ENCODE results near the gene FOXN3. TPM values are rescaled to one million over a fixed set of nuclear protein-coding genes. Genes with fewer than 3 reads are reported as not detected.

The FOXN3 gene
- total and polyA plus RNA-seq, 10 of the 15 experiments (the other 5 are each of a cell fraction or from before 2014, with no cell fraction given) = 4.5 to 68.9 (median 29.7) TPM

DNA sequence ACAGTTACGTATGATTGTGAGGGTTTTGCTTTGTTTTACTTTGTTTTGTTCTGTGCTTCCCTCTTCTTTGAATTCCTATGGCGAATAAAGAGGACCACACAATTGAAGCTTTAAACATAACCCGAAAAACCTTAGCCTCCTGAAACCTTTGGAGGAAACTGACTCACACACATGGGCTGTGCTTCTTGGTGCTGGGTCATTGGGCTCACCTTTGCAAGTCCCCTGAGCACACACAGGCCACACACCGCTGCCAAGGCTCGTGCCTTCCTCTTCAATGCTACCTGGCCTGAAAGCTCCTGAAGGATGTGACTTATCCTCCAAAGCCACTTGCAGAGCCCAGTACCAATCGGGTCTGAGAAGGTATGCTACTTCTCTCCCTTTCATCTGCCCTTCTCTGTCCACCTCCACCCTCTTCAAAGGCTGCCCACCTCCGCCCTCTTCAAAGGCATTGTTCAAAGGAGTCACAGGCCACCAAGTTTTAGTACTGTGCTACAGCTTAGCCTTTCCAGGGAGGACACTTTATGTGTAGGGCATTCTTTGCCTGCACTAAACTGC is 114.6 kb downstream of the FOXN3 start:
- Histone ChIP-seq H3K4me3 (no peak overlapping the region), H3K4me1 (ENCODE audit: control insufficient read depth, insufficient read depth, low read length) (peaks cover 47% of the 10 kb centered on the region), H3K79me2 (ENCODE audit: control insufficient read depth, insufficient read depth, low read length) (peaks cover 40% of the 10 kb centered on the region), H2AFZ (ENCODE audit: control insufficient read depth, low read depth, low read length) (no peak overlapping the region), H3K9ac (ENCODE audit: control insufficient read depth, insufficient read depth, low read length) (no peak overlapping the region), H3K9me3 (replicated peaks; ENCODE audit: control insufficient read depth, insufficient read depth, low read length) (peaks cover 5% of the 10 kb centered on the region; the same call in 2 of the 3 replicates), H3K4me2 (ENCODE audit: control insufficient read depth, insufficient read depth) (peak overlapping the region; percentile 84), H3K27me3 (replicated peaks in 1 of 2; ENCODE audit: control insufficient read depth in 2 of 2, insufficient read depth in 2 of 2, low read length in 1 of 2) (no peaks in the 10 kb centered on the region), H3K27ac (ENCODE audit: control insufficient read depth, insufficient read depth) (peak overlapping the region; percentile 98), H4K20me1 (ENCODE audit: control insufficient read depth, insufficient read depth) (no peaks in the 10 kb centered on the region), H3K36me3 (ENCODE audit: control insufficient read depth in 2 of 2, insufficient read depth in 2 of 2, low read length in 1 of 2) (no peaks in the 10 kb centered on the region)
- in situ Hi-C loops (cut with MboI) = no loop called here
- RAD21 ChIA-PET (ENCODE audit: unreplicated experiment) = interaction anchor here (1.2 to 4.8 kb wide), 8 partner anchors 12 to 125 kb away, joined by 3 to 37 read pairs (median 19); no protein-coding TSS in a partner anchor
- TF ChIP-seq, protein P1, sequence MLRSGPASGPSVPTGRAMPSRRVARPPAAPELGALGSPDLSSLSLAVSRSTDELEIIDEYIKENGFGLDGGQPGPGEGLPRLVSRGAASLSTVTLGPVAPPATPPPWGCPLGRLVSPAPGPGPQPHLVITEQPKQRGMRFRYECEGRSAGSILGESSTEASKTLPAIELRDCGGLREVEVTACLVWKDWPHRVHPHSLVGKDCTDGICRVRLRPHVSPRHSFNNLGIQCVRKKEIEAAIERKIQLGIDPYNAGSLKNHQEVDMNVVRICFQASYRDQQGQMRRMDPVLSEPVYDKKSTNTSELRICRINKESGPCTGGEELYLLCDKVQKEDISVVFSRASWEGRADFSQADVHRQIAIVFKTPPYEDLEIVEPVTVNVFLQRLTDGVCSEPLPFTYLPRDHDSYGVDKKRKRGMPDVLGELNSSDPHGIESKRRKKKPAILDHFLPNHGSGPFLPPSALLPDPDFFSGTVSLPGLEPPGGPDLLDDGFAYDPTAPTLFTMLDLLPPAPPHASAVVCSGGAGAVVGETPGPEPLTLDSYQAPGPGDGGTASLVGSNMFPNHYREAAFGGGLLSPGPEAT (IDR thresholded peaks at IDR 0.05; ENCODE audit: low read depth) = no peak
- TF ChIP-seq BHLHE40 (IDR thresholded peaks at IDR 0.05; ENCODE audit: borderline replicate concordance in 1 of 2, low read depth in 2 of 2, low read length in 1 of 2) = peak in 1 of 2 experiments; percentile 26; a peak in 1 of 4 replicates
- SMC1A ChIA-PET (ENCODE audit: uncharacterized antibody, unreplicated experiment) = interaction anchor here (0.9 to 7.4 kb wide), 14 partner anchors 13 to 137 kb away, joined by 3 to 67 read pairs (median 8); no protein-coding TSS in a partner anchor
- BruUV-seq (replicated peaks) = no TSS peak
- CTCF ChIA-PET = interaction anchor here (0.6 to 2.5 kb wide), 6 partner anchors 17 to 125 kb away, joined by 3 to 9 read pairs (median 4); no protein-coding TSS in a partner anchor
- DNase-seq (ENCODE audit: low read depth, low spot score) (no peak), ATAC-seq (no peak), FAIRE-seq (no peak)
- intact Hi-C loops (cut with micrococcal nuclease; ENCODE audit: unreplicated experiment) = loop anchor here (2.0 to 5.0 kb wide), 2 partner anchors 112 to 465 kb away; no protein-coding TSS in a partner anchor
- WGBS (ENCODE audit: insufficient coverage, insufficient replicate concordance, low lambda C conversion rate, missing lambda C conversion rate) = 47% methylated on average over 7 of the region's 7 CpGs
- POLR2A ChIA-PET = interaction anchor here (0.6 to 4.2 kb wide), 6 partner anchors 10 to 380 kb away, joined by 3 to 33 read pairs (median 6); no protein-coding TSS in a partner anchor

DNA sequence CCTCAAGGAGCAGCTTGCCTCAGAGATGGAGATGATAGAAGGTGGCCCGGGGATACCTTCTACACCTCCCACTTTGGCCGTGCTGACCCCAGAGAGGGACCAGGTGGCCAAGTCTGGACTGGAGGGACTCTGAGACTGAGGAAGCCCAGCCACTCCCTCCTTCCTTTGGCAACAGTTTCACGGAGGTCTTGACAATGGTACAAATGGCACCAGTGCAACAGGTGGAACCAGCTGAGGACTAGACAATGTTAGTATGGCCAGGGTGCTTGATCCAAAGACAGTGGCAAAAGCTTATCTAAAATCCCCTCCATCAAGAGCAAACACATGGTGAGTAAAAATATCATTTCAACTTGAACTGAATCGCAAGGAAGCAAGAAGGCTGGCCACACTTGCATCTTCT is 117.4 kb downstream of the FOXN3 start:
- CTCF ChIA-PET = no interaction called here
- FAIRE-seq = no peak

More for the DNA sequence above, 117.4 kb downstream of the FOXN3 start:
- ATAC-seq = no peak
- Histone ChIP-seq H3K27ac (ENCODE audit: control insufficient read depth, insufficient read depth) (no peak overlapping the region), H3K27me3 (replicated peaks in 1 of 2; ENCODE audit: control insufficient read depth in 2 of 2, insufficient read depth in 2 of 2, low read length in 1 of 2) (no peaks in the 10 kb centered on the region), H2AFZ (ENCODE audit: control insufficient read depth, low read depth, low read length) (no peak overlapping the region), H3K9me3 (replicated peaks; ENCODE audit: control insufficient read depth, insufficient read depth, low read length) (peaks cover 5% of the 10 kb centered on the region; the same call in 2 of the 3 replicates), H3K4me3 (no peak overlapping the region), H3K4me1 (ENCODE audit: control insufficient read depth, insufficient read depth, low read length) (peaks cover 28% of the 10 kb centered on the region), H3K79me2 (ENCODE audit: control insufficient read depth, insufficient read depth, low read length) (peaks cover 19% of the 10 kb centered on the region), H4K20me1 (ENCODE audit: control insufficient read depth, insufficient read depth) (no peaks in the 10 kb centered on the region), H3K4me2 (ENCODE audit: control insufficient read depth, insufficient read depth) (no peak overlapping the region), H3K9ac (ENCODE audit: control insufficient read depth, insufficient read depth, low read length) (no peak overlapping the region), H3K36me3 (ENCODE audit: control insufficient read depth in 2 of 2, insufficient read depth in 2 of 2, low read length in 1 of 2) (no peaks in the 10 kb centered on the region)
- TF ChIP-seq CBX5 (IDR thresholded peaks at IDR 0.05; ENCODE audit: low read depth) (no peak), RAD21 (IDR thresholded peaks at IDR 0.05; ENCODE audit: insufficient read depth, low read depth, low read length) (no peak), ATF7 (IDR thresholded peaks at IDR 0.05; ENCODE audit: low read depth) (no peak)
- RAD21 ChIA-PET (ENCODE audit: unreplicated experiment) = no interaction called here
- POLR2A ChIA-PET = interaction anchor here (0.7 kb wide), 1 partner anchor 32 kb away, joined by 3 read pairs; no protein-coding TSS in a partner anchor
- WGBS (ENCODE audit: insufficient coverage, insufficient replicate concordance, low lambda C conversion rate, missing lambda C conversion rate) = 100% methylated on average over 4 of the region's 4 CpGs
- BruUV-seq (replicated peaks) = no TSS peak
- no peak for DNase-seq (ENCODE audit: low read depth, low spot score)
- SMC1A ChIA-PET (ENCODE audit: uncharacterized antibody, unreplicated experiment) = interaction anchor here (0.9 kb wide), 1 partner anchor 25 kb away, joined by 3 read pairs; no protein-coding TSS in a partner anchor
- intact Hi-C loops (cut with micrococcal nuclease; ENCODE audit: unreplicated experiment) (no loop called here), in situ Hi-C loops (cut with MboI) (no loop called here)
